Neural progenitor cell (in vitro differentiated cells): ENCODE measurements around the gene PRDM16. TPM values are rescaled to one million over a fixed set of nuclear protein-coding genes. Genes with fewer than 3 reads are reported as not detected.

Experiments
- DNase-seq: peaks from one replicate; pipeline ENCODE4 v3.0.0-alpha.2; 2016; ENCODE audit warnings: low spot score
- H2AFZ ChIP-seq: fragments of 200-600 bp; sonication (generic); replicated peaks from 2 replicates; pipeline ENCODE4 v1.6.1; 2016; ENCODE audit warnings: antibody characterized with exemption
- H3F3A ChIP-seq: fragments of 200-600 bp; sonication (generic); 2 replicates; pipeline ENCODE4 v1.6.1; 2016; ENCODE audit warnings: antibody characterized with exemption, low read depth
- H3K27ac ChIP-seq: fragments of 200-600 bp; sonication (generic); 2 replicates; pipeline ENCODE4 v1.5.1; 2016; ENCODE audit warnings: mild to moderate bottlenecking
- H3K27me3 ChIP-seq: fragments of 200-600 bp; sonication (generic); 2 replicates; pipeline ENCODE4 v1.6.1; 2016; ENCODE audit warnings: mild to moderate bottlenecking, moderate library complexity
- H3K36me3 ChIP-seq: fragments of 200-600 bp; sonication (generic); 2 replicates; pipeline ENCODE4 v1.5.1; 2016
- H3K4me1 ChIP-seq: fragments of 200-600 bp; sonication (generic); 2 replicates; pipeline ENCODE4 v1.6.1; 2016; ENCODE audit warnings: mixed run types
- H3K4me2 ChIP-seq: fragments of 200-600 bp; sonication (generic); 2 replicates; pipeline ENCODE4 v1.6.1; 2016
- H3K4me3 ChIP-seq: fragments of 200-600 bp; sonication (generic); 2 replicates; pipeline ENCODE4 v1.5.1; 2016
- H3K79me2 ChIP-seq: fragments of 200-600 bp; sonication (generic); 2 replicates; pipeline ENCODE4 v1.6.1; 2016; ENCODE audit warnings: low read depth
- H3K9ac ChIP-seq: fragments of 200-600 bp; sonication (generic); 2 replicates; pipeline ENCODE4 v1.6.1; 2016
- H3K9me3 ChIP-seq: fragments of 200-600 bp; sonication (generic); 2 replicates; pipeline ENCODE4 v1.5.1; 2016; ENCODE audit warnings: low read depth
- H4K20me1 ChIP-seq: fragments of 200-600 bp; sonication (generic); 2 replicates; pipeline ENCODE4 v1.6.1; 2016; ENCODE audit warnings: low read depth
- H3K27ac Mint-ChIP-seq: 3 replicates; pipeline ENCODE4 v1.8.0; 2021; ENCODE audit warnings: mixed read lengths
- H3K27me3 Mint-ChIP-seq: 2 replicates; pipeline ENCODE4 v1.8.0; 2022; ENCODE audit warnings: low read depth, mild to moderate bottlenecking, inconsistent platforms, moderate library complexity, mixed read lengths; ENCODE audit not compliant: insufficient read depth
- H3K36me3 Mint-ChIP-seq: 3 replicates; pipeline ENCODE4 v1.8.0; 2021; ENCODE audit warnings: mixed read lengths
- H3K4me1 Mint-ChIP-seq: 3 replicates; pipeline ENCODE4 v1.8.0; 2021; ENCODE audit warnings: mixed read lengths
- H3K4me3 Mint-ChIP-seq: 3 replicates; pipeline ENCODE4 v1.8.0; 2021; ENCODE audit warnings: mild to moderate bottlenecking, moderate library complexity, mixed read lengths
- H3K9me3 Mint-ChIP-seq: 3 replicates; pipeline ENCODE4 v1.8.0; 2020; ENCODE audit warnings: mixed read lengths
- CTCF ChIP-seq: fragments of 200-600 bp; sonication (generic); IDR thresholded peaks from 2 replicates; pipeline ENCODE4 v1.5.1; 2017; ENCODE audit warnings: antibody characterized with exemption, mild to moderate bottlenecking
- EZH2 ChIP-seq: fragments of 200-600 bp; sonication (generic); IDR thresholded peaks from 2 replicates; pipeline ENCODE4 v1.6.1; 2017; ENCODE audit warnings: antibody characterized with exemption, mild to moderate bottlenecking, moderate library complexity
- EZH2phosphoT487 ChIP-seq: fragments of 200-600 bp; sonication (generic); IDR thresholded peaks from 2 replicates; pipeline ENCODE4 v1.6.1; 2017; ENCODE audit warnings: antibody characterized with exemption
- total RNA-seq: library from RNA; depleted of rRNA; stranded (reverse); fragments of >200 nt; gene quantifications from 2 replicates; pipeline ENCODE4 v1.2.3, GENCODE V29; 2015; ENCODE audit warnings: low replicate concordance

PRDM16 gene
- total RNA-seq, 1 donor from 2014 or later = 1.9 TPM

- H3K27ac ChIP-seq = no peak overlapping the region
- no peak overlapping the region for H3K4me3 ChIP-seq
- H3K4me2 ChIP-seq = no peak overlapping the region
- peaks cover 3% of the 10 kb centered on the region for H4K20me1 ChIP-seq
- no peaks in the 10 kb centered on the region for H3K36me3 Mint-ChIP-seq
- peaks cover 3% of the 10 kb centered on the region for H3K27me3 Mint-ChIP-seq
- no peaks in the 10 kb centered on the region for H3K9me3 Mint-ChIP-seq
- H3K9ac ChIP-seq = no peak overlapping the region
- H3F3A ChIP-seq = peaks cover 34% of the 10 kb centered on the region
- peak overlapping the region; percentile 22 for H3K4me3 Mint-ChIP-seq
- no peaks in the 10 kb centered on the region for H3K9me3 ChIP-seq
- H3K4me1 Mint-ChIP-seq = peaks cover 44% of the 10 kb centered on the region
- peak overlapping the region; percentile 59 for H3K27ac Mint-ChIP-seq
- no peaks in the 10 kb centered on the region for H3K27me3 ChIP-seq
- no peak for DNase-seq
- no peaks in the 10 kb centered on the region for H3K79me2 ChIP-seq
- peaks cover 30% of the 10 kb centered on the region for H3K4me1 ChIP-seq
- H3K36me3 ChIP-seq = no peaks in the 10 kb centered on the region
- no peak overlapping the region for H2AFZ ChIP-seq
- TF ChIP-seq EZH2phosphoT487 (no peak), EZH2 (no peak), CTCF (no peak)
Measured at GRCh38 chr1:3320246-3321152, 251.5 kb downstream of the PRDM16 start.

- no peak overlapping the region for H3K4me2 ChIP-seq
- Mint-ChIP-seq H3K36me3 (no peaks in the 10 kb centered on the region), H3K4me3 (no peak overlapping the region), H3K9me3 (no peaks in the 10 kb centered on the region), H3K4me1 (peaks cover 41% of the 10 kb centered on the region), H3K27ac (no peak overlapping the region), H3K27me3 (peaks cover 5% of the 10 kb centered on the region)
- H3K27me3 ChIP-seq = no peaks in the 10 kb centered on the region
- no peak overlapping the region for H2AFZ ChIP-seq
- no peaks in the 10 kb centered on the region for H3K36me3 ChIP-seq
- H3K27ac ChIP-seq = no peak overlapping the region
- DNase-seq = no peak
- H3F3A ChIP-seq = peaks cover 21% of the 10 kb centered on the region
- TF ChIP-seq EZH2 = no peak
- TF ChIP-seq CTCF = no peak
- H4K20me1 ChIP-seq = no peaks in the 10 kb centered on the region
- H3K4me1 ChIP-seq = peaks cover 19% of the 10 kb centered on the region
- H3K79me2 ChIP-seq = no peaks in the 10 kb centered on the region
- no peak overlapping the region for H3K9ac ChIP-seq
- no peak overlapping the region for H3K4me3 ChIP-seq
- no peaks in the 10 kb centered on the region for H3K9me3 ChIP-seq
Measured at GRCh38 chr1:3321559-3322449, 252.8 kb downstream of the PRDM16 start.

GRCh38 chr1:3322450-3323020 is 253.5 kb downstream of the PRDM16 start:
- Histone ChIP-seq H3K4me3 (no peak overlapping the region), H3K36me3 (no peaks in the 10 kb centered on the region), H4K20me1 (no peaks in the 10 kb centered on the region), H3K79me2 (no peaks in the 10 kb centered on the region), H3K9me3 (no peaks in the 10 kb centered on the region), H3F3A (peaks cover 21% of the 10 kb centered on the region), H3K4me1 (peaks cover 19% of the 10 kb centered on the region), H3K9ac (no peak overlapping the region), H3K27me3 (no peaks in the 10 kb centered on the region), H3K4me2 (no peak overlapping the region), H3K27ac (no peak overlapping the region), H2AFZ (no peak overlapping the region)
- peaks cover 43% of the 10 kb centered on the region for H3K4me1 Mint-ChIP-seq
- TF ChIP-seq EZH2 (no peak), CTCF (no peak), EZH2phosphoT487 (no peak)
- no peak for DNase-seq
- H3K36me3 Mint-ChIP-seq = no peaks in the 10 kb centered on the region
- peak overlapping the region; percentile 46 for H3K4me3 Mint-ChIP-seq
- peaks cover 5% of the 10 kb centered on the region for H3K27me3 Mint-ChIP-seq
- H3K27ac Mint-ChIP-seq = peak overlapping the region; percentile 78
- H3K9me3 Mint-ChIP-seq = no peaks in the 10 kb centered on the region
